Islet precursor cell (in vitro differentiated cells): Measurements from ENCODE around the gene ZFYVE28.
A peak's percentile ranks its signal among the peaks of the same experiment; 100 is the strongest.
"Not testable (repeated sequence)": the region's sequence is repeated elsewhere in the genome, so short reads cannot be mapped to it uniquely, and the experiment has no call there.

Experiments
- DNase-seq: peaks from one replicate; pipeline ENCODE4 v3.0.0-alpha.2; 2018

The ZFYVE28 gene

GRCh38 chr4:2446656-2447564, 28.5 kb upstream of the ZFYVE28 start:
- DNase-seq = no peak

- DNase-seq = no peak
Measured at GRCh38 chr4:2445571-2445970, 27.1 kb upstream of the ZFYVE28 start.

GRCh38 chr4:2445130-2445529, 26.7 kb upstream of the ZFYVE28 start:
- DNase-seq = no peak

GRCh38 chr4:2443956-2444740, 25.7 kb upstream of the ZFYVE28 start:
- no peak for DNase-seq

- peak; percentile 49 for DNase-seq
Measured at GRCh38 chr4:2443061-2443730, 24.8 kb upstream of the ZFYVE28 start.

- no peak for DNase-seq
Measured at GRCh38 chr4:2442175-2442993, 23.9 kb upstream of the ZFYVE28 start.

- peak; percentile 88 for DNase-seq
Measured at GRCh38 chr4:2441393-2442174, 23.1 kb upstream of the ZFYVE28 start.

GRCh38 chr4:2438822-2439718, 20.6 kb upstream of the ZFYVE28 start:
- DNase-seq = no peak

GRCh38 chr4:2437475-2438215, 19.2 kb upstream of the ZFYVE28 start:
- peak; percentile 48 for DNase-seq

- peak; percentile 49 for DNase-seq
Measured at GRCh38 chr4:2436761-2437474, 18.5 kb upstream of the ZFYVE28 start.

- DNase-seq = no peak
Measured at GRCh38 chr4:2436301-2436700, 17.9 kb upstream of the ZFYVE28 start.

GRCh38 chr4:2434420-2434819, 16.0 kb upstream of the ZFYVE28 start:
- peak; percentile 43 for DNase-seq

GRCh38 chr4:2433609-2434350, 15.3 kb upstream of the ZFYVE28 start:
- peak; percentile 60 for DNase-seq

GRCh38 chr4:2432991-2433530, 14.6 kb upstream of the ZFYVE28 start:
- DNase-seq = peak; percentile 91

- no peak for DNase-seq
Measured at GRCh38 chr4:2432004-2432403, 13.6 kb upstream of the ZFYVE28 start.

- DNase-seq = not testable (repeated sequence)
Measured at GRCh38 chr4:2429945-2430757, 11.7 kb upstream of the ZFYVE28 start.
